ENCODE results near the gene NBAS.
A peak's percentile ranks its signal among the peaks of the same experiment; 100 is the strongest.

The NBAS gene

GRCh38 chr2:15279201-15279876, 281.8 kb downstream of the NBAS start:
- no peak overlapping the region for H3K4me3 ChIP-seq (ENCODE audit: low read length)
- DNase-seq (ENCODE audit: low read depth) = no peak
- no peak for TF ChIP-seq CTCF (conservative IDR thresholded peaks at IDR 0.05; ENCODE audit: low read length)

- no peak overlapping the region for H3K4me3 ChIP-seq (ENCODE audit: low read length)
- no peak for TF ChIP-seq CTCF (conservative IDR thresholded peaks at IDR 0.05; ENCODE audit: low read length)
- DNase-seq (ENCODE audit: low read depth) = no peak
Measured at GRCh38 chr2:15278296-15278695, 282.8 kb downstream of the NBAS start.

- no peak for TF ChIP-seq CTCF (conservative IDR thresholded peaks at IDR 0.05; ENCODE audit: low read length)
- no peak for DNase-seq (ENCODE audit: low read depth)
- H3K4me3 ChIP-seq (ENCODE audit: low read length) = no peak overlapping the region
Measured at GRCh38 chr2:15275346-15275745, 285.8 kb downstream of the NBAS start.

GRCh38 chr2:15273452-15273851, 287.7 kb downstream of the NBAS start:
- no peak overlapping the region for H3K4me3 ChIP-seq (ENCODE audit: low read length)
- no peak for DNase-seq (ENCODE audit: low read depth)
- no peak for TF ChIP-seq CTCF (conservative IDR thresholded peaks at IDR 0.05; ENCODE audit: low read length)

- no peak for TF ChIP-seq CTCF (conservative IDR thresholded peaks at IDR 0.05; ENCODE audit: low read length)
- H3K4me3 ChIP-seq (ENCODE audit: low read length) = no peak overlapping the region
- no peak for DNase-seq (ENCODE audit: low read depth)
Measured at GRCh38 chr2:15272942-15273341, 288.2 kb downstream of the NBAS start.

- TF ChIP-seq CTCF (conservative IDR thresholded peaks at IDR 0.05; ENCODE audit: low read length) = no peak
- DNase-seq (ENCODE audit: low read depth) = peak; percentile 60
- no peak overlapping the region for H3K4me3 ChIP-seq (ENCODE audit: low read length)
Measured at GRCh38 chr2:15271941-15272542, 289.1 kb downstream of the NBAS start.

- DNase-seq (ENCODE audit: low read depth) = peak; percentile 2
- TF ChIP-seq CTCF (conservative IDR thresholded peaks at IDR 0.05; ENCODE audit: low read length) = no peak
- H3K4me3 ChIP-seq (ENCODE audit: low read length) = no peak overlapping the region
Measured at GRCh38 chr2:15271276-15271675, 289.9 kb downstream of the NBAS start.
